Pancreas (tissue), 10 donors: ENCODE measurements around the gene CCDC127. TPM values are rescaled to one million over a fixed set of nuclear protein-coding genes. Genes with fewer than 3 reads are reported as not detected.

Source experiments
- ATAC-seq, 4 donors: fragments of 200-7000 bp; cut with Tn5 transposase; one replicate each; pipeline versions ENCODE4 v1.8.0 to v1.9.1; 2020; ENCODE audit warnings: mild to moderate bottlenecking in 4 of 4, moderate library complexity in 4 of 4
- DNase-seq, 6 donors: peaks; one replicate each; pipeline ENCODE4 v3.0.0-alpha.2; 2020
- FAIRE-seq: peaks from 2 replicates; lab custom pipeline; 2012; peaks lifted over from hg19 to GRCh38; lab: Jason Lieb, UNC
- H3K27ac ChIP-seq, 4 donors: fragments of 200-600 bp; sonication (generic); 1 replicate in 3 of 4; 2 replicates in 1 of 4; pipeline versions ENCODE4 v1.5.0 to v1.8.0; 2020
- H3K27me3 ChIP-seq, 4 donors: fragments of 200-600 bp; one replicate each; pipeline ENCODE4 v1.8.0; 2021
- H3K36me3 ChIP-seq, 3 donors: fragments of 200-600 bp; sonication (generic) in 1 of 3; one replicate each; pipeline versions ENCODE4 v1.5.0 to v1.8.0; 2020 to 2021
- H3K4me1 ChIP-seq, 3 donors: fragments of 200-600 bp; one replicate each; pipeline ENCODE4 v1.8.0; 2021
- H3K4me3 ChIP-seq, 4 donors: fragments of 200-600 bp; sonication (generic) in 2 of 4; one replicate each; pipeline versions ENCODE4 v1.5.0 to v1.8.0; 2020 to 2021
- H3K9me3 ChIP-seq, 4 donors: fragments of 200-600 bp; one replicate each; pipeline ENCODE4 v1.8.0; 2021
- CTCF ChIP-seq, 4 donors: fragments of 200-600 bp; sonication (generic) in 3 of 4; IDR thresholded peaks; one replicate each; pipeline versions ENCODE4 v1.5.0 to v1.8.0; 2021; ENCODE audit warnings: antibody characterized with exemption in 4 of 4
- WGBS, 2 donors: extraction: QIAGEN DNeasy Blood & Tissue Kit; methylation state at CpG; one replicate each; pipeline ENCODE4 v1.1.7; 2013; 5-methylcytosine and 5-hydroxymethylcytosine counted together
- intact Hi-C, 3 donors: fragments of 100-400 bp; cut with DNase I; formaldehyde crosslinking; loops; one replicate each; pipeline versions ENCODE4 v1.11.1 to v1.14.2; 2022
- polyA plus RNA-seq, 2 donors: library from polyadenylated mRNA; stranded (reverse); fragments of 200-250 nt; gene quantifications; one replicate each; pipeline ENCODE4 v1.2.3, GENCODE V29; 2013
- total RNA-seq, 6 donors: library from RNA; stranded (reverse); fragmentation: NEBNext Ultra II Directional in 4 of 6; extraction: Animal tissue kit (Norgen Biotek cat#: 25700) in 4 of 6; gene quantifications; one replicate each; pipeline versions ENCODE4 v1.2.1 to v1.2.4, GENCODE V29; 2021 to 2023
- donor health status: healthy with polysubstance abuse.
- donor health status: DM: no; HTN: no; CAD: no; lungs with moderate emphysema.
- donor health status: DM: no; HTN: no; CAD: no.
- donor health status: control.
- donor health status: control.
- donor health status: Bipolar disorder and iron deficiency.
- donor health status: DM: yes; HTN: yes; CAD: no.
- donor health status: DM: no; HTN: no; CAD: no.
- donor health status: DM: no; HTN: no; CAD: no.
- donor health status: DM: yes; HTN: yes; CAD: no.

The CCDC127 gene
- total and polyA plus RNA-seq, 8 donors = 1.2 to 3.9 (median 1.9) TPM

DNA sequence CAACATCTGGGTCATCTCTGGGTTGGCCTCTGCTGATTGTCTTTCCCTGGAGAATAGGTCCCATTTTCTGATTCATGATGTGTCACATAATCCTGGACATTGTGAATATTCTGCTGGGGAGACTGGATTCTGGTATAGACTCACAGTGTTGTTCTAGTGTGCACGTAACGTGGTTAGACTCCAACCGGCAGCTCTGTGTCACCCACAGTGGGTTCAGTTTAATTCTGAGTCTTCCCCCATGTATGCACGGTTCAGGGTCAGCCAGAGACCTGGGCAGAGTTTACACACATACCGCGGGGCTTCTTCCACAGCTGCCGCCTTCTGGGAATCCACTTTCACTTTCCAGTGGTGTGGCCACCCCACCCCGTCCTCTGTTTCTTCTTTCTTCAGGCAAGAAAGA lies 64.7 kb downstream of the CCDC127 start:
- H3K36me3 ChIP-seq = no peaks in the 10 kb centered on the region
- 82 to 90% methylated on average over 8 of the region's 8 CpGs for WGBS, 2 donors
- DNase-seq = no peak
- no peak overlapping the region for H3K4me3 ChIP-seq
- H3K4me1 ChIP-seq = no peaks in the 10 kb centered on the region
- no peak overlapping the region for H3K27ac ChIP-seq
- intact Hi-C loops = no loop called here
- no peak for TF ChIP-seq CTCF (IDR thresholded peaks at IDR 0.05)
- no peak for FAIRE-seq
- no peaks in the 10 kb centered on the region for H3K27me3 ChIP-seq
- no peaks in the 10 kb centered on the region for H3K9me3 ChIP-seq
- ATAC-seq = no peak

GRCh38 chr5:152077-152476 lies 65.9 kb downstream of the CCDC127 start:
- no peaks in the 10 kb centered on the region for H3K36me3 ChIP-seq
- intact Hi-C loops = no loop called here
- 88 to 95% methylated on average over 6 of the region's 6 CpGs for WGBS, 2 donors
- peaks cover 0 to 6% (median 0%) of the 10 kb centered on the region in 4 donors for H3K9me3 ChIP-seq
- DNase-seq (no peak), FAIRE-seq (no peak), ATAC-seq (no peak)
- H3K27ac ChIP-seq = no peak overlapping the region
- no peaks in the 10 kb centered on the region for H3K27me3 ChIP-seq
- no peaks in the 10 kb centered on the region for H3K4me1 ChIP-seq
- H3K4me3 ChIP-seq = no peak overlapping the region
- TF ChIP-seq CTCF (IDR thresholded peaks at IDR 0.05) = no peak

- H3K36me3 ChIP-seq = no peaks in the 10 kb centered on the region
- ATAC-seq (no peak), FAIRE-seq (no peak), DNase-seq (no peak)
- intact Hi-C loops = no loop called here
- WGBS, 2 donors = 68 to 88% methylated on average over 4 of the region's 4 CpGs
- H3K4me3 ChIP-seq = no peak overlapping the region
- TF ChIP-seq CTCF (IDR thresholded peaks at IDR 0.05) = no peak
- no peak overlapping the region for H3K27ac ChIP-seq
- no peaks in the 10 kb centered on the region for H3K27me3 ChIP-seq
- H3K4me1 ChIP-seq = no peaks in the 10 kb centered on the region
- peaks cover 0 to 6% (median 0%) of the 10 kb centered on the region in 4 donors for H3K9me3 ChIP-seq
These were observed 67.2 kb downstream of the CCDC127 start for GRCh38 chr5:150746-151145.

- intact Hi-C loops = no loop called here
- FAIRE-seq = no peak
- H3K27me3 ChIP-seq = no peaks in the 10 kb centered on the region
- H3K36me3 ChIP-seq = no peaks in the 10 kb centered on the region
- ATAC-seq = no peak
- no peak overlapping the region for H3K4me3 ChIP-seq
- DNase-seq = no peak
- 57 to 67% methylated on average over 6 of the region's 6 CpGs for WGBS, 2 donors
- H3K27ac ChIP-seq = no peak overlapping the region
- peaks cover 0 to 6% (median 0%) of the 10 kb centered on the region in 4 donors for H3K9me3 ChIP-seq
- no peak for TF ChIP-seq CTCF (IDR thresholded peaks at IDR 0.05)
- H3K4me1 ChIP-seq = no peaks in the 10 kb centered on the region
These were observed 68.0 kb downstream of the CCDC127 start for GRCh38 chr5:149745-150485.

- H3K27ac ChIP-seq = no peak overlapping the region
- no peak for TF ChIP-seq CTCF (IDR thresholded peaks at IDR 0.05)
- DNase-seq = no peak
- 96 to 97% methylated on average over 1 of the region's 1 CpG for WGBS, 2 donors
- no peak for ATAC-seq
- H3K36me3 ChIP-seq = no peaks in the 10 kb centered on the region
- no peak overlapping the region for H3K4me3 ChIP-seq
- intact Hi-C loops = no loop called here
- FAIRE-seq = no peak
- peaks cover 0 to 6% (median 0%) of the 10 kb centered on the region in 4 donors for H3K9me3 ChIP-seq
- no peaks in the 10 kb centered on the region for H3K4me1 ChIP-seq
- no peaks in the 10 kb centered on the region for H3K27me3 ChIP-seq
These were observed 70.2 kb downstream of the CCDC127 start for GRCh38 chr5:147751-148150.
